Measurements from ENCODE around the gene NSD2.
A peak's percentile ranks its signal among the peaks of the same experiment; 100 is the strongest.
"Not testable (repeated sequence)": the region's sequence is repeated elsewhere in the genome, so short reads cannot be mapped to it uniquely, and the experiment has no call there.

NSD2 gene

DNA sequence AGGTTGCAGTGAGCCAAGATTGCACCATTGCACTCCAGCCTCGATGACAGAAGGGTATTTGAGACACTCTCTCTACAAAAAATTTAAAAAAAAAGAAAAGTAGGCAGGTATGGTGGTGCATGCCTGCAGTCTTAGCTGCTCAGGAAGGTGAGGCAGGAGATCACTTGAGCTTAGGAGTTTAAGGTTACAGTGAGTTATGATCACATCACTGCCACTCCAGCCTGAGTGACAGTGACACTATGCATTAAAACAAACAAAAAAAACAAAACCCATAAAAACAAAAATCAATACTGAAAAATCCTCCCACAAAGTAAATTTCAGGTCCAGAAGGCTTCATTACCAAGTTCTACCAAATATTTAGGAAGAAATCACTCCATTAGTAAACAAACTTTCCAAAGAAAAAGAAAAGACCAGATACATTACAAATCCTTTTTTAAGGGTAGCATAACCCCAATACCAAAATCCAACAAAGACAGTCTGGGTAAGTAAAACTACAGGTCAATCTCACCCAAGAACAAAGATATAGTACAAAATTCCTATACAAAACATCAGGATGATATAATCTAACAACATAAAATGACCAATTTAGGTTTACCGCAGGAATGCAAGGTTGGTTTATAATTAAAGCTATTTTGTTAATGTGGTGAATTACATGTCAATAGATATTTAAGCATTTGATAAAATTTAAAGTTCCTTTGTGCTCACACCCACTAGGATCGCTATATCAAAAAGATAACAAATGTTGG lies 125.8 kb downstream of the NSD2 start:
- Histone ChIP-seq H3K4me3 (ENCODE audit: low read length) (no peak overlapping the region), H3K27me3 (ENCODE audit: insufficient read depth, low read length) (no peaks in the 10 kb centered on the region), H3K36me3 (ENCODE audit: insufficient read depth, low read length) (peaks cover 3% of the 10 kb centered on the region; the same call in 1 of the 2 replicates), H3K9me3 (ENCODE audit: insufficient read depth, low read depth, low read length) (no peaks in the 10 kb centered on the region), H3K27ac (ENCODE audit: low read depth, low read length) (no peak overlapping the region), H3K4me1 (ENCODE audit: insufficient read depth, low read length) (0 out of 2 replicates have a peak, but pooled peaks cover 5% of the 10 kb centered on the region), H3K9ac (ENCODE audit: low read depth, low read length) (no peak overlapping the region)
- WGBS, result 100% methylated on average over 2 of the region's 3 CpGs

DNA sequence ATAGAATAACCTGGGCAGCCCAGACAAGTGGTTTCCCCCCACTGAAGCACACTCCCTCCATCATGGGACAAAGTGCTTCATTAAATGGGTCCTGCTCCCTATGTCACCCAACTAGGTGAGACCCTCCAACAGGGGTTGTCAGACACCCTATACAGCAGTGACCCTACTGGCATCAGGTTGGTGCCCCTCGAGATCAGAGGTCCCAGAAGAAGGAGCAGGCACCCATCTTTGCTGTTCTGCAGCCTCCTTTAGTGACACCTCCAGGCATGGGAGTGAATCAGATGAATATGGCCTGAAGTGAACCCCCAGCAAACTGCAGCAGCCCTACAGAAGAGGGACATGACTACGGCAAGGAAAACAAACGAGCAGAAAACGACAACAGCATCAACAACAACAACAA lies 126.5 kb downstream of the NSD2 start:
- Histone ChIP-seq H3K9ac (ENCODE audit: low read depth, low read length) (no peak overlapping the region), H3K4me3 (ENCODE audit: low read length) (no peak overlapping the region), H3K4me1 (ENCODE audit: insufficient read depth, low read length) (0 out of 2 replicates have a peak, but pooled peaks cover 5% of the 10 kb centered on the region), H3K27me3 (ENCODE audit: insufficient read depth, low read length) (no peaks in the 10 kb centered on the region), H3K36me3 (ENCODE audit: insufficient read depth, low read length) (peaks cover 3% of the 10 kb centered on the region; the same call in 1 of the 2 replicates), H3K9me3 (ENCODE audit: insufficient read depth, low read depth, low read length) (no peaks in the 10 kb centered on the region), H3K27ac (ENCODE audit: low read depth, low read length) (no peak overlapping the region)
- 93% methylated on average over 4 of the region's 4 CpGs for WGBS

DNA sequence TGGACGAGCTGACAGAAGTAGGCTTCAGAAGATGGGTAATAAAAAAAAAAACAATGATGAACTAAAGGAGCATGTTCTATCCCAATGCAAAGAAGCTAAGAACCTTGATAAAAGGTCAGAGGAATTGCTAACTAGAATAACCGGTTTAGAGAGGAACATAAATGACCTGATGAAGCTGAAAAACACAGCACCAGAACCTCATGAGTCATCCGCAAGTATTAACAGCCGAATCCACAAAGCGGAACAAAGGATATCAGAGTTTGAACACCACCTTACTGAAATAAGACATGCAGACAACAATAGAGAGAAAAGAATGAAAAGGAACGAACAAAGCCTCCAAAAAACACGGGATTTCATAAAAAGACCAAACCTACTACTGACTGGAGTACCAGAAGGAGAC lies 127.1 kb downstream of the NSD2 start:
- Histone ChIP-seq H3K4me1 (ENCODE audit: insufficient read depth, low read length) (0 out of 2 replicates have a peak, but pooled peaks cover 5% of the 10 kb centered on the region), H3K4me3 (ENCODE audit: low read length) (no peak overlapping the region), H3K9me3 (ENCODE audit: insufficient read depth, low read depth, low read length) (no peaks in the 10 kb centered on the region), H3K27ac (ENCODE audit: low read depth, low read length) (no peak overlapping the region), H3K36me3 (ENCODE audit: insufficient read depth, low read length) (peaks cover 7% of the 10 kb centered on the region; the same call in 1 of the 2 replicates), H3K27me3 (ENCODE audit: insufficient read depth, low read length) (no peaks in the 10 kb centered on the region), H3K9ac (ENCODE audit: low read depth, low read length) (no peak overlapping the region)
- WGBS, result 96% methylated on average over 7 of the region's 7 CpGs

DNA sequence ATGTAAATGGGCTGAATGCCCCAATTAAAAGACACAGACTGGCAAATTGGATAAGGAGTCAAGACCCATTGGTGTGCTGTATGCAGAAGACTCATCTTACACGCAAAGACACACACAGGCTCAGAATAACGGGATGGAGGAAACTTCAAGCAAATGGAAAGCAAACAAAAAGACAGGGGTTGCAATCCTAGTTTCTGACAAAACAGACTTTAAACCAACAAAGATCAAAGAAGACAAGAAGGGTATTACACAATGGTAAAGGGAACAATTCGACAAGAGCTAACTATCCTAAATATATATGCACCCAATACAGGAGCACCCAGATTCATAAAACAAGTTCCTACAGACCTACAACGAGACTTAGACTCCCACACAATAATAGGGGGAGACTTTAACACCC lies 128.1 kb downstream of the NSD2 start:
- H3K9me3 ChIP-seq (ENCODE audit: insufficient read depth, low read depth, low read length); H3K27me3 ChIP-seq (ENCODE audit: insufficient read depth, low read length); H3K4me3 ChIP-seq (ENCODE audit: low read length); H3K9ac ChIP-seq (ENCODE audit: low read depth, low read length); H3K27ac ChIP-seq (ENCODE audit: low read depth, low read length); H3K4me1 ChIP-seq (ENCODE audit: insufficient read depth, low read length): not testable (repeated sequence)
- H3K36me3 ChIP-seq (ENCODE audit: insufficient read depth, low read length), result peaks cover 17% of the 10 kb centered on the region; the same call in 1 of the 2 replicates
- WGBS, result 95% methylated on average over 4 of the region's 4 CpGs

DNA sequence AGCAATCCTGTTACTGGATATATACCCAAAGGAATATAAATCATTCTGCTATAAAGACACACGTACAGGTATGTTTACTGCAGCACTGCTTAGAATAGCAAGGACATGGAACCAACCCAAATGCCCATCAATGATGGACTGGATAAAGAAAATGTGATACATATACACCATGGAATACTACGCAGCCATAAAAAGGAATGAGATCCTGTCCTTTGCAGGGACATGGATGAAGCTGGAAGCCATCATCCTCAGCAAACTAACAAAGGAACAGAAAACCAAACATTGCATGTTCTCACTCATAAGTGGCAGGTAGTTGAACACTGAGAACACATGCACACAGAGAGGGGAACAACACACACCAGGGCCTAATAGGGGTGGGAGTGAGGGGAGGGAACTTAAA lies 132.2 kb downstream of the NSD2 start:
- H3K27me3 ChIP-seq (ENCODE audit: insufficient read depth, low read length); H3K4me3 ChIP-seq (ENCODE audit: low read length); H3K9me3 ChIP-seq (ENCODE audit: insufficient read depth, low read depth, low read length); H3K9ac ChIP-seq (ENCODE audit: low read depth, low read length); H3K27ac ChIP-seq (ENCODE audit: low read depth, low read length); H3K4me1 ChIP-seq (ENCODE audit: insufficient read depth, low read length): not testable (repeated sequence)
- WGBS, result 94% methylated on average over 2 of the region's 2 CpGs
- peaks cover 34% of the 10 kb centered on the region for H3K36me3 ChIP-seq (ENCODE audit: insufficient read depth, low read length)

DNA sequence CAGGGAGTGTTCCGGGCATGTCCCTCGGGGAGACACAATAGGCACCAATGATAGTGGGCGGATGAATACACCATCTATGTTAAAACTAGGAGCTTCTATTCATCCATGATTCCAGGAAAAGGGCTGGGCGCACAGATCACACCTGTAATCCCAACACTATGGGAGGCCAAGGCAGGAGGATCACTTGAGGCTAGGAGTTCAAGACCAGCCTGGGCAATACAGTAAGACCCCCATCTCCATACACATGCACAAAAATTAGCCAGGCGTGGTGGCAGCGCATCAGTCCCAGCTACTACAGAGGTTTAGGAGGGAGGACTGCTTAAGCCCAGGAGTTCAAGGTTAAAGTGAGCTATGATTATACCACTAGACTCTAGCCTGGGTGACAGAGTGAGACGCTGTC lies 135.2 kb downstream of the NSD2 start:
- Histone ChIP-seq H3K36me3 (ENCODE audit: insufficient read depth, low read length) (peaks cover 34% of the 10 kb centered on the region), H3K4me3 (ENCODE audit: low read length) (no peak overlapping the region), H3K27ac (ENCODE audit: low read depth, low read length) (no peak overlapping the region), H3K4me1 (ENCODE audit: insufficient read depth, low read length) (peaks cover 4% of the 10 kb centered on the region; the same call in 1 of the 2 replicates), H3K9ac (ENCODE audit: low read depth, low read length) (no peak overlapping the region), H3K27me3 (ENCODE audit: insufficient read depth, low read length) (peaks cover 15% of the 10 kb centered on the region; the same call in 1 of the 2 replicates), H3K9me3 (ENCODE audit: insufficient read depth, low read depth, low read length) (no peaks in the 10 kb centered on the region)
- 98% methylated on average over 7 of the region's 7 CpGs for WGBS

DNA sequence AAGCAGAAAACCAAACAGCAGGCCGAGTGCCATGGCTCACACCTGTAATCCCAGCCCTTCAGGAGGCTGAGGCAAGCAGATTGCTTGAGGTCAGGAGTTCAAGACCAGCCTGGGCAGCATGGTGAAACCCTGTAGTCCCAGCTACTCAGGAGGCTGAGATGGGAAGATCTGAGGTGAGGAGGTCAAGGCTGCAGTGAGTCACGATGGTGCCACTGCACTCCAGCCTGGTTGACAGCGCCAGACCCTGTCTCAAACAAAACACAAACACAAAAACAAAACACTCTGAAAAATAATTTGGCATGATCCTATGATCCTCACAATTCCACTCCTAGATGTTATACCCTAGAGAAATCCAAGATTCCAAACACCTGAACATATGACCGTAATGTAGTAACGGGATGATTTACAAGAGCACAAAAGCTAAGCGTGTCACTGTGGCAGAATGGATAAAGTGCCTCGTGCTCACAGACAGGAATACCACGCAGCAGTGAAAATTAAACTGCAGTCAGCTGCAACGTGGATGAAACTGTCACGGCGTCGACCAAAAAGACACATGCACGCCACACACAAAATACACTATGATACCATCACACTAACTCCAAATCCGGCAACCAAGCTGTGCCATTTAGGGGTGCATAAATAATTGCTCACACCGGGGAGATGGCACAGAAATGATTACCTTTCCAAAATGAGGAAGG lies 135.9 kb downstream of the NSD2 start:
- H3K4me1 ChIP-seq (ENCODE audit: insufficient read depth, low read length), result peaks cover 4% of the 10 kb centered on the region; the same call in 1 of the 2 replicates
- 95% methylated on average over 15 of the region's 15 CpGs for WGBS
- no peaks in the 10 kb centered on the region for H3K9me3 ChIP-seq (ENCODE audit: insufficient read depth, low read depth, low read length)
- peaks cover 34% of the 10 kb centered on the region for H3K36me3 ChIP-seq (ENCODE audit: insufficient read depth, low read length)
- peak overlapping the region; percentile 99 for H3K4me3 ChIP-seq (ENCODE audit: low read length)
- H3K9ac ChIP-seq (ENCODE audit: low read depth, low read length), result no peak overlapping the region
- no peak overlapping the region for H3K27ac ChIP-seq (ENCODE audit: low read depth, low read length)
- H3K27me3 ChIP-seq (ENCODE audit: insufficient read depth, low read length), result peaks cover 17% of the 10 kb centered on the region; the same call in 1 of the 2 replicates

DNA sequence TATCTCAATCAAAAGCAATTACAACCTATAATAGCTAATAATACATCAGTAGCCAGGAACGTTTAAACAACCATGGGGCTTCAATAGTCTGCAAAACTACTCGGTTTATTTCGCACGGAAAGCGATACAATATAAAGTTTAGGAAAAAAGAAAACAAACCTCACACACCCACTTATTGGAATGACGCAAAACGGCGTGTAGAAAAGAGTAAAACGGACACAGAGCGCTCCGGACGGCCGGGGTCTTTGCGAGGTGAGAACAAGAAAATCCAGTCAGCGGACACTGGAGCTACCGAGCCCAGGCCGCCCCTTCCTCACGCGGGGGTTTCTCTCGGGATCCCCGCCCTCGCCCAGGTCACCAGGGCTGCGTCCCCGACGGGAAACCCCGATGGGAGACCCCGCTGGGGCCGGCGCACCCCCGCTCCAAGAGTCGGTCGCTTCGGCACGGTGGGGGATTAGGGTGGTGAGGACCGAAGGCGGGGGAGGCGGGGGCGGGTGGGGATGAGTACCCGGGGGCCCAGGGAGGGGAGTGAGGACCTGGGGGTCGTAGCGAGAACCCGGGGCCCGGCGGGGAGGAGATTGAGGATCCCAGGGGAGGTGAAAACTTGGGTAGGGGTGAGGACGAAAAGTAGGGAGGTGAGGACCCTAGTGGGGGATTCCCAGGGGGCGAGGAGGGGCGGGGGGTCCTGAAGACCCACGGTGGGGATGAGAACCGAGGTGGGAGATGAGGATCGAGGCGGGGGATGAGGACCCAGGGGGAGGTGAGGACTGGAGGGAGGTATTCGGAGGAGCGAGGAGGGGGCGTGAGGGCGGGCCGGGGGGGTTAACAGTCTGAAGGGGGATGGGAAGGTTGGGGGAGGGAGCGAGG lies 136.8 kb downstream of the NSD2 start:
- peaks cover 32% of the 10 kb centered on the region for H3K36me3 ChIP-seq (ENCODE audit: insufficient read depth, low read length)
- peak overlapping the region; percentile 99 for H3K9ac ChIP-seq (ENCODE audit: low read depth, low read length)
- peaks cover 17% of the 10 kb centered on the region; the same call in 1 of the 2 replicates for H3K27me3 ChIP-seq (ENCODE audit: insufficient read depth, low read length)
- peak overlapping the region; percentile 99 for H3K4me3 ChIP-seq (ENCODE audit: low read length)
- peaks cover 4% of the 10 kb centered on the region; the same call in 1 of the 2 replicates for H3K4me1 ChIP-seq (ENCODE audit: insufficient read depth, low read length)
- no peaks in the 10 kb centered on the region for H3K9me3 ChIP-seq (ENCODE audit: insufficient read depth, low read depth, low read length)
- H3K27ac ChIP-seq (ENCODE audit: low read depth, low read length), result peak overlapping the region; percentile 100; the same call in 1 of the 2 replicates
- WGBS, result 1% methylated on average over 57 of the region's 57 CpGs

DNA sequence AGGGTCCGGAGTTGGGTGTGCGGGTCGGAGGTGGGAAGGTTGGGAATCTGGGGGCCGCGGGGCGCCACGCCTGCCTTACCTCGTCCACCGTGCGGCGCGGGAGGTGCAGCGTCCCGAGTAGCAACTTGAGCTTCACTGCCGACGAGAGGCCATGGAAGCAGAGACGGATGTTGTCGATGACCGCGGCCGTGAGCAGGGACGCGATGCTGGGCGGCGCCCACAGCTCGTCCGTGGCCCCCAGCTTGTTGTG lies 137.4 kb downstream of the NSD2 start:
- H3K36me3 ChIP-seq (ENCODE audit: insufficient read depth, low read length), result peaks cover 26% of the 10 kb centered on the region
- H3K4me3 ChIP-seq (ENCODE audit: low read length), result peak overlapping the region; percentile 99
- H3K9ac ChIP-seq (ENCODE audit: low read depth, low read length), result peak overlapping the region; percentile 99
- peaks cover 4% of the 10 kb centered on the region; the same call in 1 of the 2 replicates for H3K4me1 ChIP-seq (ENCODE audit: insufficient read depth, low read length)
- peak overlapping the region; percentile 100 for H3K27ac ChIP-seq (ENCODE audit: low read depth, low read length)
- under 1% methylated on average over 27 of the region's 27 CpGs for WGBS
- H3K9me3 ChIP-seq (ENCODE audit: insufficient read depth, low read depth, low read length), result no peaks in the 10 kb centered on the region
- peaks cover 17% of the 10 kb centered on the region; the same call in 1 of the 2 replicates for H3K27me3 ChIP-seq (ENCODE audit: insufficient read depth, low read length)

DNA sequence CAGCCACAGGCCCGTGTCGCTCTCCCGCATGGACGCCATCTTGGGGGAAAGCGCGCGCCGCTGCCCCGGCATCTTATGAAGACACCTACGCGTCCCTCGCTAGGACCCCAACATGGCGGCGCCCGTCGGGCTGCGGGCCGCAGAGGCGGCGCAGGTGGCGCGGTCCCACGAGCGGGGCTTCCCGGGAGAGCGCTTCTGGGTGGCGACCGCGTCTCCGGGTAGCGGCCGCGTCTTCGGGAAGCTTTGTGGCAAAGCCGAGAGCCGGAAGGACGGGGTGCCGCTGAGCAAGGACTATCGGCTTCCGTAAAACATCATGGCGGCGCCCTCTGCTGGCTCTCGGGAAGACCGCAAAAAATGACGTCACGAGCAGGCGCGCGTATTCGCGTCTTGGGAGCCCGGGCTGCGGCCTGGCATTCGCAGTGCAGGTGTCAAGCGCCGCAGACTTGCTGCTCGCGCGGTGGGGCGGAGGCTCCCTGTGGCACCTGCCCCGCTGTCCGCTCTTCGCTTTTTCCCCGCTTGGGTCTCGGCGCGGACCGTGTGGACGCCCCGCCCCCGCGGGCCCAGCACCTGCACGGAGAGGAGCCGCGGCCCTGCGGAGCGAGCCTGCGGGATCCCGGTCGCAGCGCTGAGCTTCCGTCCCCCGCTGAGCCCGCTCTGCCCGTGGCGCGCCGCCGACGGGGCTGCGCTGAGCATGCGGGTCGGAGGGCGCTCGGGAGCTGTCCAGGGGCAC lies 137.9 kb downstream of the NSD2 start, which contains the start of gene NELFA:
NELFA (minus strand) TSS at position 54 of the 730 bp plus-strand sequence; CDS start at position 39, 15 bp downstream.
- WGBS, result under 1% methylated on average over 95 of the region's 95 CpGs

More for the DNA sequence above, 137.9 kb downstream of the NSD2 start, which contains the start of gene NELFA:
- peaks cover 19% of the 10 kb centered on the region; the same call in 1 of the 2 replicates for H3K27me3 ChIP-seq (ENCODE audit: insufficient read depth, low read length)
- H3K36me3 ChIP-seq (ENCODE audit: insufficient read depth, low read length), result peaks cover 21% of the 10 kb centered on the region
- no peaks in the 10 kb centered on the region for H3K9me3 ChIP-seq (ENCODE audit: insufficient read depth, low read depth, low read length)
- H3K27ac ChIP-seq (ENCODE audit: low read depth, low read length), result peak within 1 kb of the TSS; percentile 100
- H3K4me1 ChIP-seq (ENCODE audit: insufficient read depth, low read length), result peaks cover 4% of the 10 kb centered on the region; the same call in 1 of the 2 replicates
- H3K9ac ChIP-seq (ENCODE audit: low read depth, low read length), result peak within 1 kb of the TSS; percentile 99
- H3K4me3 ChIP-seq (ENCODE audit: low read length), result peak within 1 kb of the TSS; percentile 99
